ENCODE results near the gene PRKCZ.

- TF ChIP-seq CTCF (IDR thresholded peaks at IDR 0.05; ENCODE audit: low read depth, low read length) = no peak
- no peak for TF ChIP-seq POLR2A (IDR thresholded peaks at IDR 0.05; ENCODE audit: extremely low read depth, insufficient read length)
- TF ChIP-seq MYC (IDR thresholded peaks at IDR 0.05; ENCODE audit: low read depth, low read length) = no peak
- TF ChIP-seq MAX (IDR thresholded peaks at IDR 0.05; ENCODE audit: low read depth, low read length) = no peak
Observed at GRCh38 chr1:2192031-2192995, 142.1 kb downstream of the PRKCZ start.

All from NB4 (cell line).